Thymus (tissue), 14 donors: ENCODE data around the gene CSNK1A1L. TPM values are rescaled to one million over a fixed set of nuclear protein-coding genes. Genes with fewer than 3 reads are reported as not detected.

Experiments used
- DNase-seq, 9 donors: peaks; one replicate each; pipeline ENCODE4 v3.0.0-alpha.2; 2013; ENCODE audit warnings: low spot score in 9 of 9, low read depth in 6 of 9, missing footprints in 1 of 9
- H3K27ac ChIP-seq, 2 donors: one replicate each; pipeline ENCODE4 v1.5.1; 2013; ENCODE audit warnings: control low read depth in 1 of 2, low read depth in 1 of 2, low read length in 1 of 2, mild to moderate bottlenecking in 1 of 2, moderate library complexity in 1 of 2
- H3K27me3 ChIP-seq, 2 donors: one replicate each; pipeline ENCODE4 v1.5.1; 2013; ENCODE audit warnings: low read length in 1 of 2; ENCODE audit not compliant: control insufficient read depth in 2 of 2, insufficient read depth in 1 of 2
- H3K36me3 ChIP-seq, 2 donors: one replicate each; pipeline ENCODE4 v1.5.1; 2013; ENCODE audit warnings: low read length in 1 of 2, mild to moderate bottlenecking in 1 of 2, moderate library complexity in 1 of 2; ENCODE audit not compliant: control insufficient read depth in 2 of 2, insufficient read depth in 2 of 2
- H3K4me1 ChIP-seq, 2 donors: one replicate each; pipeline ENCODE4 v1.5.1; 2013; ENCODE audit warnings: low read length in 2 of 2; ENCODE audit not compliant: control insufficient read depth in 2 of 2, insufficient read depth in 2 of 2
- H3K4me3 ChIP-seq, 2 donors: one replicate each; pipeline ENCODE4 v1.5.1; 2013; ENCODE audit warnings: low read length in 2 of 2, control low read depth in 1 of 2, mild to moderate bottlenecking in 1 of 2
- H3K9me3 ChIP-seq, 2 donors: one replicate each; pipeline ENCODE4 v1.5.1; 2013; ENCODE audit warnings: low read length in 1 of 2, mild to moderate bottlenecking in 1 of 2; ENCODE audit not compliant: control insufficient read depth in 2 of 2, insufficient read depth in 1 of 2
- WGBS: extraction: QIAGEN DNeasy Blood & Tissue Kit; methylation state at CpG from one replicate; pipeline ENCODE4 v1.1.7; 2013; 5-methylcytosine and 5-hydroxymethylcytosine counted together
- long read RNA-seq, 10 donors: transcript quantifications; one replicate each; lab custom pipeline, GENCODE V29; 2026
- polyA plus RNA-seq: library from polyadenylated mRNA; stranded (reverse); fragments of 200-250 nt; gene quantifications from one replicate; pipeline ENCODE4 v1.2.3, GENCODE V29; 2013
- total RNA-seq: library from RNA; stranded (reverse); fragments of 120-200 nt; gene quantifications from one replicate; pipeline ENCODE4 v1.2.4, GENCODE V29; 2013
- donor health status: healthy.

CSNK1A1L gene
- total RNA-seq (not detected), polyA plus RNA-seq (not detected)
- long read RNA-seq, donor 1 = 0 reads
- long read RNA-seq, donor 2 = 0 reads
- long read RNA-seq, donor 3 = 0 reads
- long read RNA-seq, donor 4 = 0 reads
- long read RNA-seq, donor 5 = 0 reads
- long read RNA-seq, donor 6 = 0 reads
- long read RNA-seq, donor 7 = 0 reads
- long read RNA-seq, donor 8 = 0 reads
- long read RNA-seq, donor 9 = 0 reads
- long read RNA-seq, donor 10 = 0 reads

- 94% methylated on average over 26 of the region's 26 CpGs for WGBS
- no peak for DNase-seq
- H3K4me1 ChIP-seq = no peaks in the 10 kb centered on the region
Observed at GRCh38 chr13:37105251-37105714, at the start of gene CSNK1A1L. Gene CSNK1A1L (minus strand): TSS chr13:37105664. CDS start chr13:37105256, 408 bp downstream.

GRCh38 chr13:37149380-37149779, 43.9 kb upstream of the CSNK1A1L start:
- no peaks in the 10 kb centered on the region for H3K36me3 ChIP-seq
- DNase-seq = no peak
- H3K27me3 ChIP-seq = no peaks in the 10 kb centered on the region
- H3K9me3 ChIP-seq = no peaks in the 10 kb centered on the region
- 46% methylated on average over 3 of the region's 3 CpGs for WGBS
- H3K27ac ChIP-seq = no peak overlapping the region
- H3K4me1 ChIP-seq = no peaks in the 10 kb centered on the region
- H3K4me3 ChIP-seq = no peak overlapping the region

More at GRCh38 chr13:37105251-37105714, at the start of gene CSNK1A1L:
- H3K27ac ChIP-seq = no peak within 1 kb of the TSS
- no peaks in the 10 kb centered on the region for H3K9me3 ChIP-seq
- H3K27me3 ChIP-seq = no peaks in the 10 kb centered on the region
- H3K4me3 ChIP-seq = no peak within 1 kb of the TSS
- H3K36me3 ChIP-seq = no peaks in the 10 kb centered on the region

GRCh38 chr13:37148501-37148900, 43.0 kb upstream of the CSNK1A1L start:
- no peaks in the 10 kb centered on the region for H3K9me3 ChIP-seq
- no peak for DNase-seq
- no peaks in the 10 kb centered on the region for H3K36me3 ChIP-seq
- H3K4me3 ChIP-seq = no peak overlapping the region
- no peaks in the 10 kb centered on the region for H3K4me1 ChIP-seq
- no peaks in the 10 kb centered on the region for H3K27me3 ChIP-seq
- WGBS = 86% methylated on average over 2 of the region's 2 CpGs
- no peak overlapping the region for H3K27ac ChIP-seq

GRCh38 chr13:37144661-37145060, 39.2 kb upstream of the CSNK1A1L start:
- no peak for DNase-seq
- Histone ChIP-seq H3K27me3 (no peaks in the 10 kb centered on the region), H3K27ac (no peak overlapping the region), H3K36me3 (no peaks in the 10 kb centered on the region), H3K4me3 (no peak overlapping the region), H3K9me3 (no peaks in the 10 kb centered on the region), H3K4me1 (no peaks in the 10 kb centered on the region)

- Histone ChIP-seq H3K9me3 (no peaks in the 10 kb centered on the region), H3K27me3 (no peaks in the 10 kb centered on the region), H3K27ac (no peak overlapping the region), H3K36me3 (no peaks in the 10 kb centered on the region), H3K4me3 (no peak overlapping the region), H3K4me1 (no peaks in the 10 kb centered on the region)
- WGBS = 64% methylated on average over 1 of the region's 1 CpG
- no peak for DNase-seq
Observed at GRCh38 chr13:37143911-37144310, 38.4 kb upstream of the CSNK1A1L start.

- WGBS = 96% methylated on average over 1 of the region's 1 CpG
- Histone ChIP-seq H3K36me3 (no peaks in the 10 kb centered on the region), H3K9me3 (no peaks in the 10 kb centered on the region), H3K4me3 (no peak overlapping the region), H3K27ac (no peak overlapping the region), H3K27me3 (no peaks in the 10 kb centered on the region), H3K4me1 (no peaks in the 10 kb centered on the region)
- no peak for DNase-seq
Observed at GRCh38 chr13:37142877-37143276, 37.4 kb upstream of the CSNK1A1L start.

- DNase-seq = no peak
- H3K36me3 ChIP-seq = no peaks in the 10 kb centered on the region
- no peaks in the 10 kb centered on the region for H3K9me3 ChIP-seq
- H3K4me1 ChIP-seq = no peaks in the 10 kb centered on the region
- no peaks in the 10 kb centered on the region for H3K27me3 ChIP-seq
- H3K4me3 ChIP-seq = no peak overlapping the region
- 98% methylated on average over 1 of the region's 1 CpG for WGBS
- H3K27ac ChIP-seq = no peak overlapping the region
Observed at GRCh38 chr13:37141011-37141410, 35.5 kb upstream of the CSNK1A1L start.

- no peaks in the 10 kb centered on the region for H3K27me3 ChIP-seq
- WGBS = 87% methylated on average over 1 of the region's 1 CpG
Observed at GRCh38 chr13:37139356-37139755, 33.9 kb upstream of the CSNK1A1L start.

GRCh38 chr13:37138926-37139325, 33.5 kb upstream of the CSNK1A1L start:
- Histone ChIP-seq H3K9me3 (no peaks in the 10 kb centered on the region), H3K36me3 (no peaks in the 10 kb centered on the region), H3K27me3 (no peaks in the 10 kb centered on the region), H3K4me3 (no peak overlapping the region), H3K4me1 (no peaks in the 10 kb centered on the region), H3K27ac (no peak overlapping the region)
- DNase-seq = no peak
- 95% methylated on average over 3 of the region's 3 CpGs for WGBS

More at GRCh38 chr13:37139356-37139755, 33.9 kb upstream of the CSNK1A1L start:
- DNase-seq = no peak
- Histone ChIP-seq H3K4me3 (no peak overlapping the region), H3K9me3 (no peaks in the 10 kb centered on the region), H3K4me1 (no peaks in the 10 kb centered on the region), H3K27ac (no peak overlapping the region), H3K36me3 (no peaks in the 10 kb centered on the region)
